Activated CD4-positive, alpha-beta memory T cell treated with anti-CD3 and anti-CD28 coated beads for 36 hours (primary cell): ENCODE measurements around the gene WNT1. TPM values are rescaled to one million over a fixed set of nuclear protein-coding genes. Genes with fewer than 3 reads are reported as not detected.
A peak's percentile ranks its signal among the peaks of the same experiment; 100 is the strongest.

Source experiments
- CTCF ChIA-PET: fragments of 350-600 bp; sonication (Branson Sonifier 250); formaldehyde crosslinking; loops from one replicate; lab custom pipeline; 2021; ENCODE audit warnings: antibody characterized with exemption, inconsistent platforms; lab: Charles Lee
- POLR2A ChIA-PET: fragments of 350-600 bp; sonication (Branson Sonifier 250); formaldehyde crosslinking; loops from one replicate; lab custom pipeline; 2021; ENCODE audit warnings: antibody characterized with exemption; lab: Charles Lee
- DNase-seq: peaks from one replicate; pipeline ENCODE4 v3.0.0-alpha.2; 2020
- H3K27ac Mint-ChIP-seq: one replicate; pipeline ENCODE4 v1.8.0; 2021; ENCODE audit warnings: mixed read lengths
- H3K27me3 Mint-ChIP-seq: one replicate; pipeline ENCODE4 v1.8.0; 2021; ENCODE audit warnings: mixed read lengths
- H3K36me3 Mint-ChIP-seq: one replicate; pipeline ENCODE4 v1.8.0; 2021; ENCODE audit warnings: mixed read lengths
- H3K4me1 Mint-ChIP-seq: one replicate; pipeline ENCODE4 v1.8.0; 2021; ENCODE audit warnings: low read depth, mixed read lengths
- H3K4me3 Mint-ChIP-seq: one replicate; pipeline ENCODE4 v1.8.0; 2021; ENCODE audit warnings: mild to moderate bottlenecking, mixed read lengths
- H3K9me3 Mint-ChIP-seq: one replicate; pipeline ENCODE4 v1.8.0; 2021; ENCODE audit warnings: mixed read lengths
- intact Hi-C: fragments of 100-400 bp; cut with micrococcal nuclease; formaldehyde crosslinking; loops from one replicate; pipeline ENCODE4 v1.15.1; 2023
- total RNA-seq, 2 experiments: library from RNA; stranded (reverse); gene quantifications; one replicate each; pipeline ENCODE4 v1.2.3, GENCODE V29; 2021

Gene WNT1
- total RNA-seq, 2 experiments from 2014 or later: not detected

- Mint-ChIP-seq H3K27ac (no peak overlapping the region), H3K27me3 (no peaks in the 10 kb centered on the region), H3K9me3 (no peaks in the 10 kb centered on the region), H3K36me3 (peaks cover 46% of the 10 kb centered on the region), H3K4me3 (no peak overlapping the region), H3K4me1 (peaks cover 29% of the 10 kb centered on the region)
- no peak for DNase-seq
- intact Hi-C loops: no loop called here
- ChIA-PET POLR2A (no interaction called here), CTCF (interaction anchor here (1.2 to 8.1 kb wide), 5 partner anchors 17 to 81 kb away, joined by 3 to 34 read pairs (median 7); partner anchors contain the start of gene WNT1)
These were observed 35.3 kb downstream of the WNT1 start for GRCh38 chr12:49013428-49013827.

GRCh38 chr12:49014547-49014946 lies 36.4 kb downstream of the WNT1 start:
- DNase-seq: no peak
- Mint-ChIP-seq H3K27me3 (no peaks in the 10 kb centered on the region), H3K36me3 (peaks cover 39% of the 10 kb centered on the region), H3K4me1 (peaks cover 35% of the 10 kb centered on the region), H3K9me3 (no peaks in the 10 kb centered on the region), H3K27ac (no peak overlapping the region), H3K4me3 (no peak overlapping the region)
- intact Hi-C loops: no loop called here
- ChIA-PET POLR2A (no interaction called here), CTCF (interaction anchor here (0.6 to 8.1 kb wide), 10 partner anchors 15 to 162 kb away, joined by 3 to 34 read pairs (median 5); partner anchors contain the start of genes DDX23 and WNT1)

GRCh38 chr12:49015196-49015595 lies 37.1 kb downstream of the WNT1 start:
- peaks cover 35% of the 10 kb centered on the region for H3K36me3 Mint-ChIP-seq
- POLR2A ChIA-PET: no interaction called here
- intact Hi-C loops: loop anchor here (5.0 kb wide), 1 partner anchor 252 kb away; the partner anchor contains the start of gene TUBA1C
- H3K27ac Mint-ChIP-seq: no peak overlapping the region
- DNase-seq: no peak
- CTCF ChIA-PET: interaction anchor here (1.1 to 8.1 kb wide), 10 partner anchors 17 to 162 kb away, joined by 3 to 46 read pairs (median 6); partner anchors contain the start of gene WNT1
- H3K27me3 Mint-ChIP-seq: no peaks in the 10 kb centered on the region
- H3K4me1 Mint-ChIP-seq: peaks cover 40% of the 10 kb centered on the region
- H3K9me3 Mint-ChIP-seq: no peaks in the 10 kb centered on the region
- no peak overlapping the region for H3K4me3 Mint-ChIP-seq

- H3K27ac Mint-ChIP-seq: peak overlapping the region; percentile 92
- intact Hi-C loops: loop anchor here (1.0 to 5.0 kb wide), 8 partner anchors 19 to 249 kb away; partner anchors contain the start of genes ARF3, DDN, DDX23 and TUBA1A
- H3K36me3 Mint-ChIP-seq: peaks cover 18% of the 10 kb centered on the region
- no peaks in the 10 kb centered on the region for H3K27me3 Mint-ChIP-seq
- DNase-seq: peak; percentile 73
- POLR2A ChIA-PET: interaction anchor here (0.6 to 1.2 kb wide), 7 partner anchors 21 to 1195 kb away, joined by 3 to 5 read pairs (median 3); partner anchors contain the start of gene RHEBL1
- CTCF ChIA-PET: interaction anchor here (0.6 to 3.4 kb wide), 10 partner anchors 16 to 216 kb away, joined by 3 to 46 read pairs (median 4); a partner anchor contains a TSS
- peaks cover 40% of the 10 kb centered on the region for H3K4me1 Mint-ChIP-seq
- H3K9me3 Mint-ChIP-seq: no peaks in the 10 kb centered on the region
- peak overlapping the region; percentile 95 for H3K4me3 Mint-ChIP-seq
These were observed 39.8 kb downstream of the WNT1 start for GRCh38 chr12:49017891-49018260.

GRCh38 chr12:49018261-49019119 lies 40.4 kb downstream of the WNT1 start, which contains the start of gene PRKAG1:
Gene PRKAG1 (minus strand): TSS chr12:49018776. CDS start chr12:49018740, 36 bp downstream.
- peaks cover 18% of the 10 kb centered on the region for H3K36me3 Mint-ChIP-seq
- DNase-seq: peak; percentile 97
- intact Hi-C loops: loop anchor here (1.0 to 5.0 kb wide), 8 partner anchors 19 to 249 kb away; partner anchors contain the start of genes ARF3, DDN, DDX23 and TUBA1A
- H3K4me1 Mint-ChIP-seq: peaks cover 40% of the 10 kb centered on the region
- CTCF ChIA-PET: interaction anchor here (0.6 to 3.4 kb wide), 12 partner anchors 17 to 216 kb away, joined by 3 to 46 read pairs (median 5); a partner anchor contains a TSS
- no peaks in the 10 kb centered on the region for H3K27me3 Mint-ChIP-seq
- H3K27ac Mint-ChIP-seq: peak within 1 kb of the TSS; percentile 92
- no peaks in the 10 kb centered on the region for H3K9me3 Mint-ChIP-seq
- H3K4me3 Mint-ChIP-seq: peak within 1 kb of the TSS; percentile 95
- POLR2A ChIA-PET: interaction anchor here (0.6 to 1.2 kb wide), 8 partner anchors 21 to 1196 kb away, joined by 3 to 5 read pairs (median 3); partner anchors contain the start of gene RHEBL1

GRCh38 chr12:49019120-49019430 lies 41.0 kb downstream of the WNT1 start:
- no peak for DNase-seq
- Mint-ChIP-seq H3K27ac (peak overlapping the region; percentile 92), H3K4me1 (peaks cover 40% of the 10 kb centered on the region), H3K27me3 (no peaks in the 10 kb centered on the region), H3K36me3 (peaks cover 18% of the 10 kb centered on the region), H3K4me3 (peak overlapping the region; percentile 95), H3K9me3 (no peaks in the 10 kb centered on the region)
- ChIA-PET POLR2A (interaction anchor here (0.6 to 1.2 kb wide), 2 partner anchors 29 to 79 kb away, joined by 3 read pairs; no protein-coding TSS in a partner anchor), CTCF (interaction anchor here (0.6 to 2.4 kb wide), 7 partner anchors 9 to 167 kb away, joined by 3 to 24 read pairs (median 7); partner anchors contain the start of gene DDX23)
- intact Hi-C loops: loop anchor here (2.0 to 5.0 kb wide), 3 partner anchors 38 to 248 kb away; partner anchors contain the start of genes TUBA1A and TUBA1C

- H3K27me3 Mint-ChIP-seq: no peaks in the 10 kb centered on the region
- peaks cover 19% of the 10 kb centered on the region for H3K36me3 Mint-ChIP-seq
- CTCF ChIA-PET: interaction anchor here (0.6 to 2.6 kb wide), 17 partner anchors 9 to 216 kb away, joined by 3 to 24 read pairs (median 5); partner anchors contain the start of genes DDX23 and RHEBL1
- peak overlapping the region; percentile 95 for H3K4me3 Mint-ChIP-seq
- H3K4me1 Mint-ChIP-seq: peaks cover 40% of the 10 kb centered on the region
- peak overlapping the region; percentile 92 for H3K27ac Mint-ChIP-seq
- POLR2A ChIA-PET: interaction anchor here (0.6 to 1.2 kb wide), 3 partner anchors 21 to 79 kb away, joined by 3 to 4 read pairs (median 3); partner anchors contain the start of gene DDN
- H3K9me3 Mint-ChIP-seq: no peaks in the 10 kb centered on the region
- peak; percentile 55 for DNase-seq
- intact Hi-C loops: loop anchor here (2.0 to 5.0 kb wide), 3 partner anchors 37 to 248 kb away; partner anchors contain the start of genes TUBA1A and TUBA1C
These were observed 41.6 kb downstream of the WNT1 start for GRCh38 chr12:49019443-49020324.

- H3K9me3 Mint-ChIP-seq: no peaks in the 10 kb centered on the region
- no peak overlapping the region for H3K27ac Mint-ChIP-seq
- H3K27me3 Mint-ChIP-seq: no peaks in the 10 kb centered on the region
- CTCF ChIA-PET: interaction anchor here (1.0 to 2.6 kb wide), 12 partner anchors 16 to 215 kb away, joined by 3 to 24 read pairs (median 6); partner anchors contain the start of genes DDX23 and RHEBL1
- no peak for DNase-seq
- peaks cover 23% of the 10 kb centered on the region for H3K36me3 Mint-ChIP-seq
- intact Hi-C loops: no loop called here
- H3K4me1 Mint-ChIP-seq: peaks cover 33% of the 10 kb centered on the region
- POLR2A ChIA-PET: interaction anchor here (1.1 to 1.2 kb wide), 2 partner anchors 22 to 28 kb away, joined by 3 to 4 read pairs; partner anchors contain the start of gene DDN
- H3K4me3 Mint-ChIP-seq: no peak overlapping the region
These were observed 42.3 kb downstream of the WNT1 start for GRCh38 chr12:49020441-49020840.

GRCh38 chr12:49021292-49021915 lies 43.3 kb downstream of the WNT1 start:
- no peak overlapping the region for H3K27ac Mint-ChIP-seq
- intact Hi-C loops: no loop called here
- no peak overlapping the region for H3K4me3 Mint-ChIP-seq
- H3K9me3 Mint-ChIP-seq: no peaks in the 10 kb centered on the region
- ChIA-PET POLR2A (no interaction called here), CTCF (interaction anchor here (1.2 to 2.6 kb wide), 5 partner anchors 23 to 67 kb away, joined by 3 to 24 read pairs (median 9); no protein-coding TSS in a partner anchor)
- H3K27me3 Mint-ChIP-seq: no peaks in the 10 kb centered on the region
- peaks cover 31% of the 10 kb centered on the region for H3K4me1 Mint-ChIP-seq
- H3K36me3 Mint-ChIP-seq: peaks cover 27% of the 10 kb centered on the region
- no peak for DNase-seq

GRCh38 chr12:49022558-49023178 lies 44.5 kb downstream of the WNT1 start:
- ChIA-PET POLR2A (no interaction called here), CTCF (interaction anchor here (1.1 to 2.5 kb wide), 3 partner anchors 21 to 35 kb away, joined by 4 to 6 read pairs (median 5); no protein-coding TSS in a partner anchor)
- H3K27ac Mint-ChIP-seq: peak overlapping the region; percentile 15
- H3K27me3 Mint-ChIP-seq: no peaks in the 10 kb centered on the region
- H3K4me1 Mint-ChIP-seq: peaks cover 19% of the 10 kb centered on the region
- peaks cover 25% of the 10 kb centered on the region for H3K36me3 Mint-ChIP-seq
- no peak overlapping the region for H3K4me3 Mint-ChIP-seq
- intact Hi-C loops: no loop called here
- DNase-seq: no peak
- no peaks in the 10 kb centered on the region for H3K9me3 Mint-ChIP-seq
